Measurements from ENCODE around the gene USP14. TPM values are rescaled to one million over a fixed set of nuclear protein-coding genes. Genes with fewer than 3 reads are reported as not detected.

The USP14 gene
- total RNA-seq, 2 donors from 2014 or later: 18.0 to 21.5 TPM

GRCh38 chr18:210733-211132 is 52.4 kb downstream of the USP14 start:
- TF ChIP-seq CTCF (IDR thresholded peaks at IDR 0.05): no peak
- no peak overlapping the region for H3K4me3 ChIP-seq
- H3K27me3 ChIP-seq: no peaks in the 10 kb centered on the region
- H3K27ac ChIP-seq: no peak overlapping the region
- H3K9me3 ChIP-seq: no peaks in the 10 kb centered on the region
- no peak for DNase-seq (ENCODE audit: low spot score)
- no peaks in the 10 kb centered on the region for H3K4me1 ChIP-seq
- peaks cover 56% of the 10 kb centered on the region for H3K36me3 ChIP-seq

GRCh38 chr18:211582-211981 is 53.2 kb downstream of the USP14 start:
- Histone ChIP-seq H3K27ac (no peak overlapping the region), H3K36me3 (peaks cover 57% of the 10 kb centered on the region), H3K9me3 (no peaks in the 10 kb centered on the region), H3K27me3 (no peaks in the 10 kb centered on the region), H3K4me1 (no peaks in the 10 kb centered on the region), H3K4me3 (no peak overlapping the region)
- no peak for TF ChIP-seq CTCF (IDR thresholded peaks at IDR 0.05)
- DNase-seq (ENCODE audit: low spot score): no peak

- no peak overlapping the region for H3K27ac ChIP-seq
- H3K36me3 ChIP-seq: peaks cover 66% of the 10 kb centered on the region
These were observed 54.4 kb downstream of the USP14 start for GRCh38 chr18:212780-213179.

GRCh38 chr18:213505-213904 is 55.1 kb downstream of the USP14 start:
- no peak for TF ChIP-seq CTCF (IDR thresholded peaks at IDR 0.05)
- H3K4me1 ChIP-seq: no peaks in the 10 kb centered on the region
- no peak overlapping the region for H3K4me3 ChIP-seq
- H3K36me3 ChIP-seq: peaks cover 73% of the 10 kb centered on the region
- H3K9me3 ChIP-seq: no peaks in the 10 kb centered on the region
- DNase-seq (ENCODE audit: low spot score): no peak
- H3K27me3 ChIP-seq: no peaks in the 10 kb centered on the region
- no peak overlapping the region for H3K27ac ChIP-seq

More at GRCh38 chr18:212780-213179, 54.4 kb downstream of the USP14 start:
- DNase-seq (ENCODE audit: low spot score): no peak
- Histone ChIP-seq H3K27me3 (no peaks in the 10 kb centered on the region), H3K4me1 (no peaks in the 10 kb centered on the region), H3K4me3 (no peak overlapping the region), H3K9me3 (no peaks in the 10 kb centered on the region)
- TF ChIP-seq CTCF (IDR thresholded peaks at IDR 0.05): no peak

- H3K4me3 ChIP-seq: no peak overlapping the region
- no peak for DNase-seq (ENCODE audit: low spot score)
- no peak overlapping the region for H3K27ac ChIP-seq
- TF ChIP-seq CTCF (IDR thresholded peaks at IDR 0.05): no peak
- no peaks in the 10 kb centered on the region for H3K4me1 ChIP-seq
- H3K9me3 ChIP-seq: no peaks in the 10 kb centered on the region
- peaks cover 73% of the 10 kb centered on the region for H3K36me3 ChIP-seq
- H3K27me3 ChIP-seq: no peaks in the 10 kb centered on the region
These were observed 55.6 kb downstream of the USP14 start for GRCh38 chr18:213966-214365.

- no peak overlapping the region for H3K27ac ChIP-seq
- no peak overlapping the region for H3K4me3 ChIP-seq
- no peaks in the 10 kb centered on the region for H3K27me3 ChIP-seq
- peaks cover 70% of the 10 kb centered on the region for H3K36me3 ChIP-seq
- no peak for TF ChIP-seq CTCF (IDR thresholded peaks at IDR 0.05)
- H3K9me3 ChIP-seq: no peaks in the 10 kb centered on the region
- DNase-seq (ENCODE audit: low spot score): no peak
- H3K4me1 ChIP-seq: no peaks in the 10 kb centered on the region
These were observed 57.2 kb downstream of the USP14 start for GRCh38 chr18:215448-216010.
